ENCODE data around the gene GLRA1. TPM values are rescaled to one million over a fixed set of nuclear protein-coding genes. Genes with fewer than 3 reads are reported as not detected.

GLRA1 gene
- total RNA-seq, 1 experiment from 2014 or later = not detected

- TF ChIP-seq, protein P1, sequence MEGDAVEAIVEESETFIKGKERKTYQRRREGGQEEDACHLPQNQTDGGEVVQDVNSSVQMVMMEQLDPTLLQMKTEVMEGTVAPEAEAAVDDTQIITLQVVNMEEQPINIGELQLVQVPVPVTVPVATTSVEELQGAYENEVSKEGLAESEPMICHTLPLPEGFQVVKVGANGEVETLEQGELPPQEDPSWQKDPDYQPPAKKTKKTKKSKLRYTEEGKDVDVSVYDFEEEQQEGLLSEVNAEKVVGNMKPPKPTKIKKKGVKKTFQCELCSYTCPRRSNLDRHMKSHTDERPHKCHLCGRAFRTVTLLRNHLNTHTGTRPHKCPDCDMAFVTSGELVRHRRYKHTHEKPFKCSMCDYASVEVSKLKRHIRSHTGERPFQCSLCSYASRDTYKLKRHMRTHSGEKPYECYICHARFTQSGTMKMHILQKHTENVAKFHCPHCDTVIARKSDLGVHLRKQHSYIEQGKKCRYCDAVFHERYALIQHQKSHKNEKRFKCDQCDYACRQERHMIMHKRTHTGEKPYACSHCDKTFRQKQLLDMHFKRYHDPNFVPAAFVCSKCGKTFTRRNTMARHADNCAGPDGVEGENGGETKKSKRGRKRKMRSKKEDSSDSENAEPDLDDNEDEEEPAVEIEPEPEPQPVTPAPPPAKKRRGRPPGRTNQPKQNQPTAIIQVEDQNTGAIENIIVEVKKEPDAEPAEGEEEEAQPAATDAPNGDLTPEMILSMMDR (IDR thresholded peaks at IDR 0.05 in 2 of 3, conservative IDR thresholded peaks at IDR 0.05 in 1 of 3; ENCODE audit: borderline replicate concordance in 1 of 3, insufficient read depth in 1 of 3, low read depth in 2 of 3, low read length in 2 of 3) = no peak
- TF ChIP-seq EZH2phosphoT487 (IDR thresholded peaks at IDR 0.05; ENCODE audit: borderline replicate concordance) = no peak
These were observed 19.7 kb downstream of the GLRA1 start (continued) for GRCh38 chr5:151904909-151905308.

- ATAC-seq (no peak), DNase-seq (ENCODE audit: low read depth, low spot score) (no peak)
- no peak overlapping the region for H2AFZ ChIP-seq (ENCODE audit: low read depth, low read length, poor library complexity, severe bottlenecking)
- BruUV-seq (replicated peaks) = no TSS peak
- H3K9me3 ChIP-seq (ENCODE audit: control insufficient read depth in 1 of 2, insufficient read depth in 1 of 2, low read depth in 1 of 2, low read length in 2 of 2) = no peaks in the 10 kb centered on the region
- no peaks in the 10 kb centered on the region for H3K4me1 ChIP-seq (ENCODE audit: control insufficient read depth in 1 of 2, insufficient read depth in 2 of 2, low read length in 2 of 2)
- H3K4me3 ChIP-seq (replicated peaks in 1 of 2; ENCODE audit: low read depth in 1 of 2, low read length in 2 of 2) = no peak overlapping the region
- intact Hi-C loops (cut with micrococcal nuclease) = no loop called here
- H3K27me3 ChIP-seq (ENCODE audit: insufficient read depth, low read length) = peaks cover 51% of the 10 kb centered on the region
- CTCF ChIA-PET = no interaction called here
- no peak overlapping the region for H3K4me2 ChIP-seq (ENCODE audit: low read length)
- H3K79me2 ChIP-seq (ENCODE audit: insufficient read depth, low read length) = no peaks in the 10 kb centered on the region
- POLR2A ChIA-PET = no interaction called here
- H3K27ac ChIP-seq (ENCODE audit: low read depth, low read length) = no peak overlapping the region
- no peaks in the 10 kb centered on the region for H3K36me3 ChIP-seq (ENCODE audit: control insufficient read depth in 1 of 2, insufficient read depth in 2 of 2, low read length in 2 of 2)
- H3K9ac ChIP-seq (ENCODE audit: low read length) = no peak overlapping the region
- TF ChIP-seq YY1 (IDR thresholded peaks at IDR 0.05; ENCODE audit: extremely low read depth, insufficient replicate concordance, low read depth, low read length) (no peak), CBX3 (IDR thresholded peaks at IDR 0.05; ENCODE audit: low read depth) (no peak), SIN3A (IDR thresholded peaks at IDR 0.05; ENCODE audit: low read depth) (no peak), POLR2A (IDR thresholded peaks at IDR 0.05; ENCODE audit: borderline replicate concordance, extremely low read depth, insufficient read depth, insufficient read length) (no peak), FOSL1 (IDR thresholded peaks at IDR 0.05; ENCODE audit: low read depth) (no peak), TCF7L2 (IDR thresholded peaks at IDR 0.05; ENCODE audit: borderline replicate concordance, extremely low read depth, insufficient read depth, insufficient read length) (no peak), CEBPB (IDR thresholded peaks at IDR 0.05; ENCODE audit: low read depth) (no peak), EGR1 (IDR thresholded peaks at IDR 0.05; ENCODE audit: low read depth) (no peak), ELF1 (IDR thresholded peaks at IDR 0.05; ENCODE audit: borderline replicate concordance, low read depth) (no peak), ZFX (IDR thresholded peaks at IDR 0.05) (no peak), POLR2AphosphoS5 (IDR thresholded peaks at IDR 0.05; ENCODE audit: low read depth, low read length) (no peak), SP1 (IDR thresholded peaks at IDR 0.05; ENCODE audit: low read depth) (no peak), EZH2phosphoT487 (IDR thresholded peaks at IDR 0.05; ENCODE audit: borderline replicate concordance) (no peak), JUND (IDR thresholded peaks at IDR 0.05) (no peak), EZH2 (IDR thresholded peaks at IDR 0.05) (no peak), MAX (IDR thresholded peaks at IDR 0.05) (no peak), RAD21 (IDR thresholded peaks at IDR 0.05; ENCODE audit: low read depth) (no peak)
- TF ChIP-seq, protein P2, sequence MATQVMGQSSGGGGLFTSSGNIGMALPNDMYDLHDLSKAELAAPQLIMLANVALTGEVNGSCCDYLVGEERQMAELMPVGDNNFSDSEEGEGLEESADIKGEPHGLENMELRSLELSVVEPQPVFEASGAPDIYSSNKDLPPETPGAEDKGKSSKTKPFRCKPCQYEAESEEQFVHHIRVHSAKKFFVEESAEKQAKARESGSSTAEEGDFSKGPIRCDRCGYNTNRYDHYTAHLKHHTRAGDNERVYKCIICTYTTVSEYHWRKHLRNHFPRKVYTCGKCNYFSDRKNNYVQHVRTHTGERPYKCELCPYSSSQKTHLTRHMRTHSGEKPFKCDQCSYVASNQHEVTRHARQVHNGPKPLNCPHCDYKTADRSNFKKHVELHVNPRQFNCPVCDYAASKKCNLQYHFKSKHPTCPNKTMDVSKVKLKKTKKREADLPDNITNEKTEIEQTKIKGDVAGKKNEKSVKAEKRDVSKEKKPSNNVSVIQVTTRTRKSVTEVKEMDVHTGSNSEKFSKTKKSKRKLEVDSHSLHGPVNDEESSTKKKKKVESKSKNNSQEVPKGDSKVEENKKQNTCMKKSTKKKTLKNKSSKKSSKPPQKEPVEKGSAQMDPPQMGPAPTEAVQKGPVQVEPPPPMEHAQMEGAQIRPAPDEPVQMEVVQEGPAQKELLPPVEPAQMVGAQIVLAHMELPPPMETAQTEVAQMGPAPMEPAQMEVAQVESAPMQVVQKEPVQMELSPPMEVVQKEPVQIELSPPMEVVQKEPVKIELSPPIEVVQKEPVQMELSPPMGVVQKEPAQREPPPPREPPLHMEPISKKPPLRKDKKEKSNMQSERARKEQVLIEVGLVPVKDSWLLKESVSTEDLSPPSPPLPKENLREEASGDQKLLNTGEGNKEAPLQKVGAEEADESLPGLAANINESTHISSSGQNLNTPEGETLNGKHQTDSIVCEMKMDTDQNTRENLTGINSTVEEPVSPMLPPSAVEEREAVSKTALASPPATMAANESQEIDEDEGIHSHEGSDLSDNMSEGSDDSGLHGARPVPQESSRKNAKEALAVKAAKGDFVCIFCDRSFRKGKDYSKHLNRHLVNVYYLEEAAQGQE (IDR thresholded peaks at IDR 0.05; ENCODE audit: low read depth) = no peak
- TF ChIP-seq, protein P3, sequence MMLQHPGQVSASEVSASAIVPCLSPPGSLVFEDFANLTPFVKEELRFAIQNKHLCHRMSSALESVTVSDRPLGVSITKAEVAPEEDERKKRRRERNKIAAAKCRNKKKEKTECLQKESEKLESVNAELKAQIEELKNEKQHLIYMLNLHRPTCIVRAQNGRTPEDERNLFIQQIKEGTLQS (IDR thresholded peaks at IDR 0.05) = no peak
- no peaks in the 10 kb centered on the region for H4K20me1 ChIP-seq (ENCODE audit: insufficient read depth)
- RAD21 ChIA-PET (ENCODE audit: low non-redundant PET in 1 of 2, low total read pairs in 2 of 2, uncharacterized antibody in 2 of 2, unreplicated experiment in 2 of 2) = no interaction called here
- H3K9me2 ChIP-seq (ENCODE audit: insufficient read depth) = no peaks in the 10 kb centered on the region
These were observed 20.5 kb downstream of the GLRA1 start for GRCh38 chr5:151904127-151904526.
